HG02623 (cell line): ENCODE measurements around the gene CDRT4.

ENCODE experiments used
- ATAC-seq: cut with Tn5 transposase; IDR thresholded peaks from one replicate; pipeline ENCODE4 v1.9.1; 2021; ENCODE audit warnings: moderate library complexity; ENCODE audit not compliant: unreplicated experiment

The CDRT4 gene

DNA sequence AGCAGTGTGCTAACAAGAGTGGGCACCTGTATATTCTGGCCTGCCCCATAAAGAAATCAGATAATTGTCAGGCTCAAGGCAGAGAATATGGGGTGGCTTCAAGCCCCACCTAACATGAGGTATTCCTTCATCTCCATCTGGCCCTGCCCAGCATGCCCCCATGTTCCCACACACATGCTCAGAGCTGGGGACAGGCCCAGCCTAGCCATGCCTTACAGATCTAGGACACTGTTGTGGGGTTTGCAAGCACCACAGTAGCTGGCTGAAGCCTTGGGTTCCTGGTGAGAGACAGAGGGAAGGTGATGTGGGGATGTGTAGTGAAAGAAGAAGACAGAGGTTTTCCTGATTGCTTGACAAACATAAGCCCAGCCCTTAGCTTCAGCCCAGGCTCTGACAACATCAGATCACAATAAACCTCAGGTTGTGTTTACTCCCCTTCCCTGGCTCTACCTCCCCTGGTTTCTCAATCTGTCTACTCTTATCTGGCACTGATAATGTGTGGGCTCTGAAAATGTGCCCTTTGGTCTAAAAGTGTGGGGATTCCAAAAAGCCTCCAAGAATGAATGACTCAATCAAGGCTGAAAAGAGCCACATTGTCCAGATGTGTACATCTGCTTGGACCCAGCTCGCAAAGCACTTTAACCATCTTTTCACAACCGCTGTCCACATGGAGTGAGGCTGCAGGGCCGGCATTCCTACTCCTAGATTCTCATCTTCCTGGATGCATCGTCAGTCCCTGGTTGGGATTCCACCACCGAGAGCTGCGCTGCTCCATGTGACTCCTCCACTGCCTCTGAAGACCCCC is 34.4 kb downstream of the CDRT4 start:
- no peak for ATAC-seq

DNA sequence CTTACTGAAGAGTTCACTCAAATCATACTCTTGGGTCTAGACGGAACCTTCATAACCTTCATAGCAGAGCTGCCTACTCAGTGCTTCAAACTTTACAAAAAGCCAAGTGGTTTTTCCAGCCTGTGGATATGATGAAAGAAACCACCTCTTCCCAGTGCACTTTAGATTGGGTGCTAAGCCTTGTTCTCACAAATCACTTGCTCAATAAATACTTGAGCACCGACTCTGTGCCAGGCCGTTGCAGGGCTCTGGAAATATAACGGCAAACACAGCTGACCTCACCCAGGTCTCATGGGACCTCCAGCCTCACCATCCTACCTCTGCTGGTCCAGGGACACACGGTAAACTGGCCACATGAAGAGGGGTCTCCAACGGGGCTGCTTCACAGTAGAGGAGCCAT is 35.7 kb downstream of the CDRT4 start:
- no peak for ATAC-seq

DNA sequence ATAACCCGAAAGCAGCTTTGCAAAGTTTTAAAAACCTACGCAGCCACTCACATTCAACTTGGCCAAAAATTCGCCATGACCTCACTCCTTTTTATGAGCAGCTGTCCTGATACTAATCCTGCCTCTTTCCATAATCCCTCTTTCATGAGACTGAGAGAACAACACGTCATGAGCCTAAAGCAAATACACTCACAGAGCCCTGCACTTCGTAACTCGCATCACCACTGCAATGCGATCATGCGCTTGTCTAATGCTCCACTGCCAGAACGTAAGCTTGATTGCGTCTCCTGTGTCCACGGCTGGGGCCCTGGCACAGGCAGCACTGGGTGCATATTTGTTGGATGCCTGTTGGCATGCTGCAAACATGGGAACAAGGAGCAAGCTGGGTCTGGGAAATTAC is 36.2 kb downstream of the CDRT4 start:
- ATAC-seq: no peak

DNA sequence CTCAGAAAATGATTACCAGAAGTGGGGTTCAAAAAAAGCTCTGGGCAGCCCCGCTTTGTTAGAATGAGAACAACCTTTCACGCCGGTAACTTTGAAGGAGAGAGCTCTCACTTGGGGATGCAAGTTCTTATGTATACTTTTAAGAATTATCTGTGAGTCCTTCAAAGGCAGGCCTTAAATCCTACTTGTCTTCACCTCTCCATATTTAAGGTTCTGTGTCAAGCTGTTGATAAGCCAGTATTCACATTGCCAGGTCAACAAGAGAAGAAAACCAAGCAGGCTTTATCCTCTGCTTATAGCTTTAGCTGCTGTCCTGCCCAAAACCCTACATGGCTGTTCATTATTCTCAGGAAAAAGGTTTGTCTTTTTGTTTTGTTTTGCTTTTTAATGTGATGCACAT is 42.9 kb downstream of the CDRT4 start:
- no peak for ATAC-seq

DNA sequence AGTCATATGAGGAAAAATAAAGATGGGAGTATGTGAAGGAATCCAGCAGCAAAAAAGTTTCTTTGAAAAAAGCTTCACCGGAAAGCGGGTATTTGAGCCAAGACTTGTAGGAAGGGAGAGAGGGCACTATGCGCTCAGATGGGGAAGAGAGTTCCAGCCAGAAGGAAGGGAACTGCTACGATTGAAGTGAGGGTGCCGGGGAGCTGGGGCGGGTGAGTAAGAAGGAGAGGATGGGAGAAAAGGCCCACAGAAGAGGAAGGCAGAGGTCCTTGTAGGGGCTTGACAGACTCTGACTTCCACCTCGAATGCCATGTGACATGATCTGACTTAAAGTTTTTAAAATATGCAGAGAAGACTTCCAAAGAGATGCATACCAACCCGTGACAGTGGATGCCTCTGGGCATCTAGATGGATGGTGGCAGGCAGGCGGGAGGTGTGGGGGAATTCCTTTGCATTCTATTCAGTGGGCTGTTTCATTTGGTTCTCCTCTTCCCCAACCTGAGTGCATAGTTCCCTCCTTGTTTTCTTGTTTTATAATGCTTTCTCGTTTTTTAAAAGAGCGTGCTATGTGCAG is 44.9 kb downstream of the CDRT4 start:
- ATAC-seq: no peak

DNA sequence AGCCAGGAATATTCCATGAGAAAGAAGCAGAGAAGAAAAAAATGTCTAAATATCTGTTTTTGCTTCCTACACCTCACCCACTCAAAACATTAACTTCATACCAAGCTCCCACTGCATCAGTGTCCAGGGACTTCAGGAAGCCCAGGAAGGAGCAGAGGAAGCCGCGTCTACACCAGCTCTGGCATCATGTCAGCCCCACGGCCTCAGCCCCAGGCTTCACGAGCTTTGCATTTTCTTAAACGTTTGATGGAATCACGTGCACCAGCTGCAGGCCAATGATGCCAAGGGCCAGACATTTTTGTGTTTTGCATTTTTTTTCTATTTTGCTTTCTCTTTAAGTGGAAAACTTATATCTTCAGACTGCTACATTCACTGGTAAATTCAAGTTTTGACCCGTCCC is 48.6 kb downstream of the CDRT4 start:
- no peak for ATAC-seq

DNA sequence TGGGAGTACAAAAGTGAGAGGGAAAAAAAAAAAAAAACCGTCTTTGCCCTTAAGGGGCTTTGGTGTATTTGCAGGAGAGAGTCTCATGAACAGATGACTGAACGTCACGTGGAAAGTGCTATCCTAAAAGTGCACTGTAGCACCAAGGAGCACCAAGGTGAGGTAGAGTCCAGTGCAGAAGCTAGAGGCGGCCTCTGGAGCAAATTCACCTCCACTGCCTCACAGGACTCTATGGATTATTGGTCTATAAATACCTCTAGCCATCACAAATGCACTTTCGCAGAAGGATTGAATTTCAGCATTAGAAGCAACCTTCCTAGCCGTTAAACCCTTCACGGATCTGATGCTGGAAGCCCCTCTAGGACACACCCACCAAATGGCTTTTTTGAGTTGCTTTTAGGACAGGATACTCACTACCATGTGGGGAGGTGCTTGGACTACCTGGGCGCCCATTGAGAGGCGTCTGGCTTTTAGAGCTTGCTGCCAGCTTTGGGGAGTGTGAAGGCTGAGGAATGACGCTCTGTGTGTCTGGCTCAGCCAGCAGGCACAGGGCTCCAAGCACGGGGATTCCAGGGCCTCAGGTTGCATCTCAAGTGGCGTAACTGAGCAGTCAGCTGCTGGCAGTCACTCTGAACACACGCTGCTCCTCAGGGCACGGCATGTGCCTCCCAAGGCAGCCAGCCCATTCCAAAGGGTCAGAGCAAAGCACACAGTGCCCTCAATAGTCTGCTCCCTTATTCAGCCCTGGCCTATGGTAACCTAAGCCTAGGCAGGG is 52.7 kb downstream of the CDRT4 start:
- ATAC-seq: no peak

DNA sequence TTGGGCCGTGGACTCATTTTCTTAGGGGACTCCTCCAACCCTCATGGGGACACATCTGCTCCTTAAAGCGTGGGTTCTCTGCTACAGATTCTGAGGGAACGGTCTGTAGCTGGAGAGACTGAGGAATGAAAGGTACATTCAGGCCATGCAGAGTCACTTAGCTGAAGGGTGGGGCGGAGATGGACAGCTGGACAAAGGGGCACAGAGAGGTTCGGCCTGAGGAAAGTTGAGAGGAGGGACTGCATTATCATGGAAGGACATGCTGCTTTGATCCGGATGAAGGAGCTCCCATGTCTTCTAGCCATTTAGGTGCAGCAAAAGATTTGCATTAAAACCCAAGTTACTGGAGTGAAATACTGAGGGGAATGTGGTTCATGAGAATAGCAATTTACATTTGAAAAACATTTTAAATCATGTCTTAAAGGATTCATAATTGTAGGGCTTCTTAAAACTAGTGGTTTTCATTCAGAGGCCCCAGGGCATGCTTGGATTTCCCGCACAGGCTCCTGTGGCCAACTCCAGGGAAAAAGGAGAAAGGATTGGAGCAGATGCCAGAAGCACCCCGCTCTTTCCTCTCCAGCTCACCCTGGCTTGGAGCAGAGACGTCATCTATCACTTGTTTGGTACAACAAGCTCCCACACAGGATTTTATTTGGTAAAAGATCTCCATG is 54.2 kb downstream of the CDRT4 start:
- ATAC-seq: no peak

DNA sequence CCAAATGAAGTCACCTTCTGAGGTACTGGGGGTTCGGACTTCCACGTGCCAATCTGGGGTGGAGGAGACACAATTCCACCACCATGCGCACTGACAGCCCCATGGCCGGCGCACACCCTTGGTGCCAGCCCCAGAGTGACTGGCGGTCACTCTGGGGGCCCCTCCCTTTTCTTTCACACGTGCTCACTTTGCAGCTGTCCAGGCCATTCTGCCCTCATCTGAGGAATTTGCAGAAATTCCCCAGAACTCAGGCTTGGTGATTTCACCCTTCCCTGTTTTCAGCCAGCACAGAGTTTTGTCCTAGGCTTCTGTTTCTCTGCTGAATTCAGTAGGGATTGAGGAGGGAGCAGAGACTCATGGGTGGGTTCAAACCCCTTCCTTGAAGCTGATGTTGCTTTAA is 54.8 kb downstream of the CDRT4 start:
- ATAC-seq: no peak

DNA sequence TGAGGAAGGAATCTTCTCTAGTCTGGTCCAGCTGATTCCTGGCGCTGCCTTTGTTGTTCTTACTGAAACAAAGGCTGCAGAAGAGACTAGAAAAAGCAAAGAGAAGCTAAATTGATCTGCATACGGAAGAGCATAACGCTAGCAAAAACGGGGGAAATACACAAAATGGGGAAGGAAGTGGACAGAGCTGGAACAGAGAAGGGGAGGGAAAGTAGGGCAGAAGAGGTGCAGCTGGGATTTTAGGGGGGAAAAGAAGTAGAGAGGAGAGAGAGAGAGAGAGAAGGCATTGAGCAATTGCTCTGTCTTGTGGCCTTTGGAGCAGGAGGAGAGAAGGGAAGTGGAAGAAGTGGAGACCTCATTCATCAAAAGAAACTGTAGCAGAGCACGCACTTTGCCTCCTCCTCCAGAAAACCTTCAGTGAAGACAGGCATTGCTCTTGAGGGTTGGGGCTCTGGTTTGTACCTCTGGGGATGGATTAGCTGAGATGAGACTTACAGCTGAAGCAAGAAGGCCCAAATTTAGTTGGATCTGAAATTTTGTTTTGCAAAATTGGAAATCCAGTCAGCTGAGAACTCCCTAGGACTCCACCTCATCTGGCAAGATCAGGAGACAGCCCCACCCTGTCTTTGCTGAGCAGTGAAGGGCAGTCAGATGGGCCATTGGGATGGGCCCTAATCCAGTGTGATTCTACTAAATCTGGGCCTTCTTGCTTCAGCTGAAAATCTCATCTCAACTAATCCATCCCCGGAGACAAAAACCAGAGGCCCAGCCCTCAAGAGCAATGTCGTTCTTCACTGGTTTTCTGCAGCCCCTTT is 55.8 kb downstream of the CDRT4 start:
- no peak for ATAC-seq

DNA sequence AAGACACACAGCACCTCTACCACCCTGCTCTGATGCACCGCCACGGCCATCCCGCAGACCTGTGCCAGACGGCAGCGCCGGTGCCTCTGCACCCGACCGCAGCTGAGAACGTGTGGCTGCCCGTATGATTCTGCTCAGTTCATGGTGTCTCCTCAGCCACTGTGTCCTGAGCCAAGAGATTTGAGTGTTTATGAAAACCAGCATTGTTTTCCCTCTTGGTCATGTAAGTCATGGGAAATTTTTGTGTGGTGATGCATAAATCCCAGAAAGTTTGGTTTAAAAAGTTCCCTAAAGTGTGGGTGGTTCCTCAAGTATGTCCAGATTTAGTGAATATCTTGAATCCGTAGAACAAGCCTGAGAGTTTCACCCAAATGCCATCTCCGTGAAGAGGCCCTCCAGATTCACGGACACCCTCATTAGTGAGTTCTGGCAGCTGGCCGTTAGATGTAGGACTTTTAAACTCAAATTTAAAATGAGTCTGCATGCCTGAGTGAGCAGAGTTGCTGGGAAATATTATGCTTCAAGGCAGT is 57.6 kb downstream of the CDRT4 start:
- no peak for ATAC-seq

DNA sequence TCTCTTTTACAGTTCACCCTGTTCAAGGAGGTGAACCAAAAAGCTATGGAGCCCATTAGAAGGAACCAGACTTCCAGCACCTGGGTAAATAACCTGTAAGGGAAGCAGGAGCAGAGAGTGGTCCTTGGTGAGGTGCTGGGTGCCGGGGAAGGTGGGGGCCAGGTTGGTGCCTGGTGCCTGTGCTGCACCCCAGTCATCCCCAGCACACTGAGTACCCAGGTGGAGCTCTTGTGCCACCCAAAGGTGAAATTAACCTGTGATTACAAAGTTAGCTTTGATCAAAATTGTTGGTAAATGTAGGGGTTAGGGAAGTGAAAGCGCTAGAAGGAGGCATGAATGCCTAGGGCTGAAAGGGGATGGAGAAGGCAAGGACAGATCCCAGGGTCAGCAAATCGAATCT is 58.6 kb downstream of the CDRT4 start:
- ATAC-seq: no peak

DNA sequence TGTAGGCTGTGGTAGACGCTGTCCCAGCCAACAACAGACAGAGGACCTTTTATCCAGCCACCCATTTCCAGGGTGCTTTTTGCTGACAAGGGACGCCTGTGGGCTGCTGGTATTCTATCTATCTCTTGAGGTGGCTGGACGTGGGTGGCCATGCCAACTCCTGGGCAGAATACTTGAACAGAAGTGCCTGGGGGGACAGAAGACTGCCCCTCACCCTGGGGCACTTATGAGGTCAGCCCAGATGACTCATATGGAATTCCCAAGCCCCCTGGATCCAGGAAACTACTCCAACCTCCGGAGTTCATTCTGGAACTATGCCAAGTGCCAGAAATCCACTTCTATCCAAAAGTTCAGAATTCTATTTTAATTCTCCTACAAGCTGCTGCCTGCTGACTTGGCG is 61.3 kb downstream of the CDRT4 start:
- ATAC-seq: no peak

DNA sequence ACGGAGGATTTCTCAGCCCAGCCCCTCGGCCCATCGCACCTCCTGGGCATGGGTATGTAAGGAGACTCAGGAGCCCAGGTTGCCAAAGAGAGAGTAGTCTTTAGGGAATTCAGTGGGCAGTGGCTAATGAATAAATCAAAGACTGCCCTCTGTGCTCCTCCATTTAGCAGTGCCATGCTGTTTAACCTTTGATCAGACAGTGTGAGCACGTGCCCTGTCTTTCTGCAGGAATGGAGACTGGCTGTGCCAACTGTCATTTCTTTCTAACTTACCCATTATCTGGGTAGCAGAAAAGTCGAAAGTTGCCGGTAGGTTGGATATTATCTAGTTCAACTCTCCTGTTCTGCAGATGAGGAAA is 62.4 kb downstream of the CDRT4 start:
- no peak for ATAC-seq

DNA sequence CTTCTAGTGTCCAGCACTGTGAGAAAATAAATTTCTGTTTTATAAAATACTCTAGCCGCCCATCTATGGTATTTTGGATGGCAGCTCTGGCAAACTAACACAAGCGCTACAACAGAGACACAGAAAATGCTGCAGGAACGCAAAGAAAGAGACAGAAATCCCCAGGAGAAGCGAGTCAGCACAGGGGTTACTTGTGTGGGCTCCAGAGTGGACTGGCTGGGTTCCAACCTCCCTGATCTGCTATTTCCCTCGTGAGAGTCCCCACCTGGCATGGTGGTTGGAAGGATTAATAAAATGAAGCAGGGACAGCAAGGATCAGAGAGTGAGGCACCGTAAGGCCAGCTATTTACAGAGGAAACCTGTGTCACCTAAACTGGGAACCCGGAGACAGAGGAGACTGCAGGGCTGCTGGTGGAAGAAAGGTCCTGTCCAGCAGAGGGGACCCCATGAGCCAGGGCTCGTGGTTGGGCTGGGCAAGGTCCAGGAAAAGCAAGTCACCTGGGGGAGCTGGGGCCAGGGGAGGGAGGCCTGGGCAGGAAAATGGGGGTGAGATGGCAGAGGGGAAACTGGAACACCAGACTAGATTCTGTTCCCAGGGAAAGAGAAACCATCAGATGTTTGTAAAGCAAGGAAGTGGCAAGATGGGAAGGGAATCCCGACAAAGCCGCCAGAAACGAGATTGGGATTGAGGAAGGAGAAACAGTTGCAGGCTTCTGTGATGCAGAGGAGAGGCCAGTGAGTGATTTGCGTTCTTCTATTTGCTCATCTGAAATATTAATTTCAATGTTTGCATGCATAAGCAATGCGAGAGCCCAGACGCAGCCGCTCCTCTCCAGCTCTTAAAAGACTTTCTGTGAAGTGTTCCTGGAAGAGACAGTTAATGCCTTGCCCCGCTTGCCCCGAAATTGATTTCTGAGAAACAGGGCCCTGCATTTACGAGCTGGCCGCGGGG is 63.0 kb downstream of the CDRT4 start:
- no peak for ATAC-seq

DNA sequence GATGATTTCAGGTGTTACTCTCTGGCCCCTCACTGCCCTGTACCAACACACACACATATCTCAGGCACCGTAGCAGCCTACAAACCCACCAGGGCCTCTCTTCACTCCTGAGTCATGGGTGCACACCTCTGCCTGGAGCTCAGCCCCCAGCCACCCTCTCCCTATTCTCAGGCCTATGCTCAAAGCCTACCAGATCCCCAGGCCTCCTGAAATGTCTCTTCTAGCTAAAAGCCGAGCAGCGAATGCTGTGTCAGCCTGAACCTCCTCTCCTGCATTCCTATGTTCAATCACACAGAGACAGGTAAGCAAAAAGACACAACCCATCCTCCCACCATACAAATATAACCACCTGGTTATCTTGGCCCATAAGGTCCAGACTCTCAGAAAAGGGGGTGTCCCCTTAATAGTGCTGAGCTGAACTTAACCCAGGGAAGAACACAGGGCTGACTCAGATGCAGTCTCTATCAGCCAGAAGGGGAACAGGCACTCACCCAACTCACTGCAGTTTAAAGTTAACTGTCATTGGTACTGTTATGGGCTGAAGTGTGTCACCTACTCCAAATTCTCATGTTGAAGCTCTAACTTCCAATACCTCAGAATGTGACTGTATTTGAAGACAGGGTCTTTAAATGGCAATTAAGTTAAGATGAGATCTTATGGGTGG is 64.0 kb downstream of the CDRT4 start:
- no peak for ATAC-seq

DNA sequence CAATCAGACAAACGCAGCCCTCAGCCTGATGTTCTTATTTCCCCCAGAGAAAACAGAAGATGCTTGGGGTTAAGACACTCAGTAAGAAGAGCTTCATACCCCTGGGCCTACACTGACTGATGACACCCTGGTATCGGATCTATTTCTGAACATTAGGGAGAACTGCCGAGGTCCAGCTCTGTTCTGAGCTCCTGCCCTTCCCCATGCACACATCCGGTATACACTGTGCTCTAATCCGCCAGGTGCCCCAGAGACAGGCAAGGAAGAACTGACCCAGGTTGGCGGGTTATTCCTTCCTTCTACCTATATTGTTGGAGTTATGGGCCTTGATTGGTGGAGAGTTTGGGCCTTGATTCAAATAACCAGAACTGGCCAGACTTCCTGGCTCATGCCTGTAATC is 68.0 kb downstream of the CDRT4 start:
- no peak for ATAC-seq

DNA sequence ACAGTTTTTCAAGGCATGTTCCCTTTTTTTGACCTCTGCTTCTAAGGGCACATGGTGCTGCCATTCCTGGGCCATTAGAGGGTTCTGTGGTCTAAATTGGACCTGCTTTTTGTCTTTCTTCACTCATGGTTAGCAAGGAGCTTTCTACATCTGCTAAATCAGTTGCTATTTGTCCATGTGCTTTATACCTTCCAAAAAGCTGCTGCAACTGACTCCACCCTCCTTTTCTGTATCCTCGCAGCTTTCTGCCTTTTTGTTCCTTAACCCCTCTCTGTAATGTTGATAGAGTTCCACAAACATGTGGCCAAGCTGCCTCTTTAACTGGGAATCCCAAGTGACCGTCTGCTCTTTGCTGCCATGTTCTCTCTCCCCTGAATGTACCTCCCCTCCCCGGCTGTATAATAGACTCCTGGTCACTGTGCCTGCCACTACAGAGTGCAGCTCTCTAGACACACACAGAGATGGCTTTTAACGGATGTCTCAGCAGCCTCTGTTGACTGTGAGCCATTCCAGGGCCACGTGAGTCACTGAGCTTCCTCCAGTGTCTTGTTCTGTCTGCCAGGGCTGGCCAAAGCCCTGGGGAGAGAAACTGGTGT is 68.6 kb downstream of the CDRT4 start:
- no peak for ATAC-seq

DNA sequence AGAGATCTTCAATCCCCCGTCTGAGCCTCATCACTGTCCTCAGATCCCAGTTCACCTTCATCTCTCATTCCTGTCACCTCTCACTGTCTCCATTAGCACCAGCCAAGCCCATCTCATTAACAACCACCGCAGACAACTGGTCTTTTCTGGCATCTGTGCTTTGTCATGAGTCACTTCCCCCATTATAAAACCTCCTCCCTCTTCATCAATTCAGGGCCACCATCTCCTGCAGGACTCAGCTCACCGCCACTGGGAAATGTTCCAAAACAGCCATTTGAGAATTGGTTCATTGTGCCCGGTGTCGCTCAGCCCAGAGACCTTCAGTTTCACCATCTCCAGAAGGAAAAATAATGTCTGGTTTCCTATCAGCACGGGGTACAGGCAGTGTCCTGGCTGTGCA is 69.1 kb downstream of the CDRT4 start:
- no peak for ATAC-seq
